Adrenal gland (tissue), 5 donors: ENCODE data around the gene SNTB2.

Source experiments
- CTCF ChIP-seq, 6 experiments: fragments of 450-650 bp in 4 of 6; fragments of 200-600 bp in 2 of 6; sonication (generic) in 1 of 6; IDR thresholded peaks; 1 replicate in 5 of 6; 2 replicates in 1 of 6; pipeline versions ENCODE4 v1.5.1 to v1.8.0; 2016 to 2021; ENCODE audit warnings: antibody characterized with exemption in 6 of 6, mild to moderate bottlenecking in 2 of 6, moderate library complexity in 1 of 6
- POLR2A ChIP-seq, 2 donors: fragments of 450-650 bp; IDR thresholded peaks; one replicate each; pipeline ENCODE4 v1.6.1; 2017; ENCODE audit warnings: antibody characterized with exemption in 2 of 2, mild to moderate bottlenecking in 2 of 2, moderate library complexity in 1 of 2
- donor health status: DM: no; HTN: no; CAD: no.

GRCh38 chr16:69276148-69277115, 89.5 kb downstream of the SNTB2 start:
- TF ChIP-seq CTCF (IDR thresholded peaks at IDR 0.05) (no peak), POLR2A (IDR thresholded peaks at IDR 0.05) (no peak)
